CD4-positive, alpha-beta T cell treated with Interleukin-4 for 1 hour (primary cell): ENCODE data around the gene TBC1D24.
"Not testable (repeated sequence)": the region's sequence is repeated elsewhere in the genome, so short reads cannot be mapped to it uniquely, and the experiment has no call there.

ENCODE experiments used
- DNase-seq, 2 donors: peaks; one replicate each; pipeline ENCODE4 v3.0.0-alpha.2; 2020 to 2022

Gene TBC1D24

GRCh38 chr16:2518823-2519710, 44.1 kb downstream of the TBC1D24 start:
- DNase-seq = no peak

GRCh38 chr16:2519711-2520080, 44.8 kb downstream of the TBC1D24 start:
- DNase-seq = no peak

- peak; percentile 91 for DNase-seq
These were observed 45.3 kb downstream of the TBC1D24 start, which contains the start of gene AMDHD2 for GRCh38 chr16:2520097-2520783. TSS of gene AMDHD2 (plus strand) at chr16:2520371. CDS start at chr16:2520459, 88 bp downstream.

- DNase-seq = peak; percentile 85
These were observed 46.0 kb downstream of the TBC1D24 start for GRCh38 chr16:2520784-2521531.

- no peak for DNase-seq
These were observed 48.9 kb downstream of the TBC1D24 start for GRCh38 chr16:2523801-2524231.

GRCh38 chr16:2524339-2524938, 49.5 kb downstream of the TBC1D24 start:
- no peak for DNase-seq

- no peak for DNase-seq
These were observed 51.2 kb downstream of the TBC1D24 start for GRCh38 chr16:2526135-2526534.

- no peak for DNase-seq
These were observed 52.3 kb downstream of the TBC1D24 start for GRCh38 chr16:2527071-2527783.

- DNase-seq = no peak
These were observed 52.8 kb downstream of the TBC1D24 start for GRCh38 chr16:2527784-2528100.

GRCh38 chr16:2528161-2529060, 53.5 kb downstream of the TBC1D24 start:
- DNase-seq = no peak

GRCh38 chr16:2529061-2529931, 54.4 kb downstream of the TBC1D24 start:
- DNase-seq = no peak

- no peak for DNase-seq
These were observed 55.2 kb downstream of the TBC1D24 start for GRCh38 chr16:2529961-2530628.

GRCh38 chr16:2530629-2531318, 55.8 kb downstream of the TBC1D24 start:
- no peak for DNase-seq

GRCh38 chr16:2531371-2531695, 56.4 kb downstream of the TBC1D24 start, which contains the start of gene CEMP1:
TSS of gene CEMP1 (minus strand) at chr16:2531408. CDS start at chr16:2531073, 335 bp downstream.
- no peak for DNase-seq

GRCh38 chr16:2531696-2532493, 57.0 kb downstream of the TBC1D24 start:
- peak; percentile 97 for DNase-seq

- peak; percentile 78 to 79 for DNase-seq
These were observed 57.7 kb downstream of the TBC1D24 start for GRCh38 chr16:2532494-2533141.

- not testable (repeated sequence) for DNase-seq
These were observed 58.3 kb downstream of the TBC1D24 start for GRCh38 chr16:2533142-2533755.
